A673 (cell line): ENCODE results near the gene SERINC5. TPM values are rescaled to one million over a fixed set of nuclear protein-coding genes. Genes with fewer than 3 reads are reported as not detected.

ENCODE experiments used
- BruUV-seq: library from RNA; stranded (reverse); fragments of 400-500 nt; replicated peaks from 2 replicates; lab custom pipeline; 2021; lab: Mats Ljungman, UMichigan
- CTCF ChIA-PET: fragments of 300-600 bp; sonication (Branson Sonifier 250); formaldehyde crosslinking; loops from one replicate; lab custom pipeline; 2022; ENCODE audit warnings: antibody characterized with exemption; lab: Charles Lee
- POLR2A ChIA-PET: fragments of 300-600 bp; sonication (Branson Sonifier 250); formaldehyde crosslinking; loops from one replicate; lab custom pipeline; 2022; ENCODE audit warnings: antibody characterized with exemption; ENCODE audit not compliant: low non-redundant PET; lab: Charles Lee
- DNase-seq: peaks from one replicate; pipeline ENCODE4 v3.0.0-alpha.2; 2015; ENCODE audit warnings: low spot score
- H3K27ac ChIP-seq: fragments of 200-600 bp; sonication (generic); 2 replicates; pipeline ENCODE4 v1.5.1; 2016; ENCODE audit warnings: mixed run types, low read depth, mild to moderate bottlenecking, mixed read lengths, antibody characterized with exemption, low read length; ENCODE audit not compliant: poor library complexity, severe bottlenecking
- H3K27me3 ChIP-seq: fragments of 200-600 bp; sonication (generic); replicated peaks from 2 replicates; pipeline ENCODE4 v1.6.1; 2017; ENCODE audit warnings: mixed run types, low read depth, mild to moderate bottlenecking, mixed read lengths, antibody characterized with exemption, low read length; ENCODE audit not compliant: insufficient read depth, poor library complexity
- H3K36me3 ChIP-seq: fragments of 200-600 bp; sonication (generic); 2 replicates; pipeline ENCODE4 v1.6.1; 2016; ENCODE audit warnings: mixed run types, mild to moderate bottlenecking, mixed read lengths, antibody characterized with exemption, low read length; ENCODE audit not compliant: insufficient read depth, poor library complexity, severe bottlenecking
- H3K4me1 ChIP-seq: fragments of 200-600 bp; sonication (generic); 2 replicates; pipeline ENCODE4 v1.6.1; 2017; ENCODE audit warnings: mixed run types, mild to moderate bottlenecking, mixed read lengths, antibody characterized with exemption, low read length; ENCODE audit not compliant: insufficient read depth, poor library complexity, severe bottlenecking
- H3K4me3 ChIP-seq: fragments of 200-600 bp; sonication (generic); 2 replicates; pipeline ENCODE4 v1.5.1; 2016; ENCODE audit warnings: low read depth, mixed run types, mild to moderate bottlenecking, mixed read lengths, low read length; ENCODE audit not compliant: poor library complexity, severe bottlenecking
- H3K9me3 ChIP-seq: fragments of 200-600 bp; sonication (generic); 2 replicates; pipeline ENCODE4 v1.6.1; 2016; ENCODE audit warnings: mixed run types, low read depth, mild to moderate bottlenecking, mixed read lengths, antibody characterized with exemption, low read length; ENCODE audit not compliant: poor library complexity, severe bottlenecking
- EZH2 ChIP-seq: fragments of 200-600 bp; sonication (generic); IDR thresholded peaks from 2 replicates; pipeline ENCODE4 v1.6.1; 2017; ENCODE audit warnings: borderline replicate concordance, low read depth, mild to moderate bottlenecking, mixed read lengths, antibody characterized with exemption, low read length; ENCODE audit not compliant: poor library complexity, severe bottlenecking
- intact Hi-C: fragments of 100-400 bp; cut with micrococcal nuclease; formaldehyde crosslinking; loops from one replicate; pipeline ENCODE4 v1.10.0; 2022; ENCODE audit not compliant: unreplicated experiment
- total RNA-seq: library from RNA; stranded (reverse); gene quantifications from 2 replicates; pipeline ENCODE4 v1.2.3, GENCODE V29; 2021
- TF ChIP-seq, protein P1 (sequence below): fragments of 300-800, 200-600 bp; sonication (generic); conservative IDR thresholded peaks from 2 replicates; pipeline ENCODE4 v1.5.1; 2017; ENCODE audit warnings: low read depth, mild to moderate bottlenecking, antibody characterized with exemption, low read length, moderate library complexity, mixed read lengths

SERINC5 gene
- total RNA-seq, 1 experiment from 2014 or later, result 20.6 TPM

DNA sequence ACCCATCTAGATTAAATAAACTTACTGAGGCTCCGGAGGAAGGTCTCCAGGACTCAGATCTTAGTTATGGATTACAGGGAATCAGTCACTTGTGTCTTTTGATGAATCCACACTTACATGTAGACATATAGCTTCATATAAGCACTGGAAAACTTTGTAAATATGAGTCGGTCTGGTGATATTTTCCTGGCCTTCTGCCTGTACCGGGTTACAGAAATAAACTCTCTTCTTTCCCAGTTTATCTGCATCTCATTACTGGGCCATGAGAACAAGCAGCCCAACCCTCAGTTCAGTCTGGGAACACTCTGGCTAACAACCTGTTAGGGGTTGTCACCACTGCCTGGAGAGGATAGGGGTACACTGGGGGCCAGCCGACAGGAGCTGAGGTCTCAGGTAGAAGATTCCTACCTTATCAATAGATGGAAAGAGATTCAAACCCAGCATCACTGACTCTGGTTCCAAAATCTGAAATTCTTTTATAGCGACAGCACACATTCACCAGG lies 161.6 kb downstream of the SERINC5 start:
- Histone ChIP-seq H3K27me3 (no peaks in the 10 kb centered on the region), H3K4me3 (no peak overlapping the region), H3K4me1 (no peaks in the 10 kb centered on the region), H3K9me3 (no peaks in the 10 kb centered on the region), H3K27ac (no peak overlapping the region), H3K36me3 (no peaks in the 10 kb centered on the region)
- no peak for DNase-seq
- POLR2A ChIA-PET, result no interaction called here
- no peak for TF ChIP-seq EZH2
- TF ChIP-seq, protein P1, sequence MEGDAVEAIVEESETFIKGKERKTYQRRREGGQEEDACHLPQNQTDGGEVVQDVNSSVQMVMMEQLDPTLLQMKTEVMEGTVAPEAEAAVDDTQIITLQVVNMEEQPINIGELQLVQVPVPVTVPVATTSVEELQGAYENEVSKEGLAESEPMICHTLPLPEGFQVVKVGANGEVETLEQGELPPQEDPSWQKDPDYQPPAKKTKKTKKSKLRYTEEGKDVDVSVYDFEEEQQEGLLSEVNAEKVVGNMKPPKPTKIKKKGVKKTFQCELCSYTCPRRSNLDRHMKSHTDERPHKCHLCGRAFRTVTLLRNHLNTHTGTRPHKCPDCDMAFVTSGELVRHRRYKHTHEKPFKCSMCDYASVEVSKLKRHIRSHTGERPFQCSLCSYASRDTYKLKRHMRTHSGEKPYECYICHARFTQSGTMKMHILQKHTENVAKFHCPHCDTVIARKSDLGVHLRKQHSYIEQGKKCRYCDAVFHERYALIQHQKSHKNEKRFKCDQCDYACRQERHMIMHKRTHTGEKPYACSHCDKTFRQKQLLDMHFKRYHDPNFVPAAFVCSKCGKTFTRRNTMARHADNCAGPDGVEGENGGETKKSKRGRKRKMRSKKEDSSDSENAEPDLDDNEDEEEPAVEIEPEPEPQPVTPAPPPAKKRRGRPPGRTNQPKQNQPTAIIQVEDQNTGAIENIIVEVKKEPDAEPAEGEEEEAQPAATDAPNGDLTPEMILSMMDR, result no peak
- CTCF ChIA-PET, result no interaction called here
- BruUV-seq, result no TSS peak
- intact Hi-C loops, result loop anchor here (10.0 kb wide), 1 partner anchor 391 kb away; the partner anchor contains the start of gene FAM151B

DNA sequence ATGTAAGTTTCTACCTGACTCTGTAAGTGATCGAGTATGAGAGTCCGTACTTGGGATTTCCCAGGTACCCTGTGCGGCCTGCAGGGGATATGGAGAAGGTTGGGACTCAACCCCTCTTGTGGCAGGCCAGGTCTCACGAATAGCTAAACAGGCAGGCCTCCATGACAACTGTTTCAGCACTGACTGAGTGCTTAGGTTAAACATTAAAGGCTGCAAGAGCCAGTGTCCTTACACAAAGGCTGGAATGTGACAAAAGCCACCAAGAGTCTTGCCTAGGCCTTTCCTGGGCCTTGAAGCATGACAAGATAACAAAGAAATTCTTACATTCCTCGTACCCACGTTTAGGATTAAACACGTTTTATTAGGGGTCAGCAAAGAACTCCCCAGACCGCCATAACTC lies 162.1 kb downstream of the SERINC5 start:
- no peak for TF ChIP-seq EZH2
- TF ChIP-seq, protein P1, result no peak
- ChIA-PET CTCF (no interaction called here), POLR2A (no interaction called here)
- no peaks in the 10 kb centered on the region for H3K9me3 ChIP-seq
- H3K4me1 ChIP-seq, result no peaks in the 10 kb centered on the region
- no peak for DNase-seq
- intact Hi-C loops, result loop anchor here (10.0 kb wide), 1 partner anchor 391 kb away; the partner anchor contains the start of gene FAM151B
- no peaks in the 10 kb centered on the region for H3K36me3 ChIP-seq
- no peak overlapping the region for H3K4me3 ChIP-seq
- no peak overlapping the region for H3K27ac ChIP-seq
- BruUV-seq, result no TSS peak
- H3K27me3 ChIP-seq, result no peaks in the 10 kb centered on the region

DNA sequence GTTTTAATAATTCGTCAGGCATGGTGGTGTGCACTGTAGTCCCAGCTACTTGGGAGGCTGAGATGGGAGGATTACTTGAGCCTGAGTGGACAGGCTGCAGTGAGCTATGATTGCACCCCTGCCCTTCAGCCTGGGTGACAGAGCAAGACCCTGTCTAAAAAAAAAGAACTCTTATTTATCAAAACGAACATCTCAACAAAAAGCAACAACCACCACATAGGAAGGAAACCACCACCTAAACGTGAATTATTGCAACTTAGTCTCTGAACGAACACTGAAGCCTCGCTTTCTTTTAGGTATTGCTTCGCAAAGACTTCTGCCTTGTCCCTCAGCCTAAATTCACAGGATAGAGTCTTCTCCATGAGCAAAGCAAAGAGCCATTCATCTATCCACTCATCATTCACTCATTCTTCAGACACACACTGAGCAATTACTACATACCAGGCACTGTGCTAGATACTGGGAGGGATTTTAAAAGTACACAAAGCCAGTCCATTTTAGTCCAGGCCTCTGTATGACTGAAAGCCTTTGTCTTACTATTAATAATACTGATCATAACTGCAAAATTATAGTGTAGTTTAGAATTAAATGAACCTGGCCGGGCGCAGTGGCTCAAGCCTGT lies 163.3 kb downstream of the SERINC5 start:
- no peak overlapping the region for H3K27ac ChIP-seq
- H3K4me1 ChIP-seq, result no peaks in the 10 kb centered on the region
- POLR2A ChIA-PET, result no interaction called here
- H3K4me3 ChIP-seq, result no peak overlapping the region
- no TSS peak for BruUV-seq
- DNase-seq, result no peak
- H3K9me3 ChIP-seq, result no peaks in the 10 kb centered on the region
- TF ChIP-seq EZH2, result no peak
- TF ChIP-seq, protein P1, result no peak
- CTCF ChIA-PET, result interaction anchor here (0.8 to 1.3 kb wide), 3 partner anchors 9 to 182 kb away, joined by 3 to 9 read pairs (median 5); no protein-coding TSS in a partner anchor
- no peaks in the 10 kb centered on the region for H3K27me3 ChIP-seq
- no peaks in the 10 kb centered on the region for H3K36me3 ChIP-seq
- intact Hi-C loops, result loop anchor here (10.0 kb wide), 1 partner anchor 392 kb away; the partner anchor contains the start of gene FAM151B
